Testis (tissue), 3 donors: Measurements from ENCODE around the gene RASGRF2. TPM values are rescaled to one million over a fixed set of nuclear protein-coding genes. Genes with fewer than 3 reads are reported as not detected.
"Not testable (repeated sequence)": the region's sequence is repeated elsewhere in the genome, so short reads cannot be mapped to it uniquely, and the experiment has no call there.

ENCODE experiments used
- DNase-seq: peaks from one replicate; pipeline ENCODE4 v3.0.0-alpha.2; 2019
- H3K27ac ChIP-seq, 2 donors: fragments of 200-600 bp; sonication (generic); one replicate each; pipeline ENCODE4 v1.5.1; 2019
- H3K27me3 ChIP-seq: fragments of 200-600 bp; sonication (generic); one replicate; pipeline ENCODE4 v1.5.1; 2019
- H3K36me3 ChIP-seq: fragments of 200-600 bp; sonication (generic); one replicate; pipeline ENCODE4 v1.5.1; 2017; ENCODE audit warnings: low read depth; ENCODE audit errors: missing control alignments
- H3K4me1 ChIP-seq: fragments of 200-600 bp; sonication (generic); one replicate; pipeline ENCODE4 v1.5.1; 2019
- H3K4me3 ChIP-seq, 2 donors: fragments of 200-600 bp; sonication (generic); one replicate each; pipeline ENCODE4 v1.5.1; 2017 to 2019
- H3K9me3 ChIP-seq: fragments of 200-600 bp; sonication (generic); one replicate; pipeline ENCODE4 v1.5.1; 2017
- CTCF ChIP-seq, 3 experiments: fragments of 450-650 bp in 2 of 3; fragments of 200-600 bp in 1 of 3; sonication (generic) in 1 of 3; IDR thresholded peaks; one replicate each; pipeline ENCODE4 v1.5.1; 2016 to 2019; ENCODE audit warnings: antibody characterized with exemption in 3 of 3, mild to moderate bottlenecking in 2 of 3, moderate library complexity in 1 of 3
- POLR2A ChIP-seq: fragments of 450-650 bp; IDR thresholded peaks from one replicate; pipeline ENCODE4 v1.6.1; 2017; ENCODE audit warnings: antibody characterized with exemption, mild to moderate bottlenecking, moderate library complexity
- WGBS, 2 donors: methylation state at CpG; one replicate each; pipeline ENCODE4 v1.1.5; 2018; 5-methylcytosine and 5-hydroxymethylcytosine counted together
- intact Hi-C: fragments of 100-400 bp; cut with DNase I; formaldehyde crosslinking; loops from one replicate; pipeline ENCODE4 v1.15.1; 2023; ENCODE audit warnings: low total_unique reads
- polyA plus RNA-seq: library from polyadenylated mRNA; stranded (reverse); fragments of 350-450 nt; fragmentation: Illumina TruSeq; extraction: RNeasy Lipid Tissue Mini Kit (QIAGEN cat#74804); gene quantifications from one replicate; pipeline ENCODE4 v1.2.3, GENCODE V29; 2014; ENCODE audit warnings: low read depth, low replicate concordance; ENCODE audit not compliant: insufficient read depth
- total RNA-seq, 2 donors: library from RNA; depleted of rRNA; stranded (reverse); fragments of >200 nt; gene quantifications; one replicate each; pipeline ENCODE4 v1.2.3, GENCODE V29; 2016

RASGRF2 gene
- total and polyA plus RNA-seq, 3 donors from 2014 or later: 6.2 to 11.3 (median 7.8) TPM

DNA sequence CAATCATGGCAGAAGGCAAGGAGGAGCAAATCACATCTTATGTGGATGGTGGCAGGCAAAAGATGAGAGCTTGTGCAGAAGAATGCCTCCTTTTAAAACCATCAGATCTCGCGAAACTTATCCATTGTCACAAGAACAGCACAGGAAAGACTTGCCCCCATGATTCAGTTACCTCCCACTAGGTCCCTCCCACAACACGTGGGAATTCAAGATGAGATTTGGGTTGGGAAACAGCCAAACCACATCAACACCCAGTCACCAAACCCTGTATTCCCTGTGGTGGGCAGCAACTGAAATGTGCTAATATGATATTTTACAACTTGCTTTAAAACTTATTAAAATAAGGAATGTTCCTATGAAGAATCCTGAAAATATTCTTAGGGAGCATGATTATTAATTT lies 54.2 kb downstream of the RASGRF2 start:
- Histone ChIP-seq H3K27me3 (no peaks in the 10 kb centered on the region), H3K36me3 (no peaks in the 10 kb centered on the region), H3K9me3 (no peaks in the 10 kb centered on the region), H3K4me1 (no peaks in the 10 kb centered on the region), H3K4me3 (no peak overlapping the region), H3K27ac (no peak overlapping the region)
- intact Hi-C loops: no loop called here
- DNase-seq: no peak
- WGBS, 2 donors: 80 to 82% methylated on average over 3 of the region's 3 CpGs
- TF ChIP-seq POLR2A (no peak), CTCF (IDR thresholded peaks at IDR 0.05) (no peak)

GRCh38 chr5:81016116-81016515 lies 56.0 kb downstream of the RASGRF2 start:
- Histone ChIP-seq H3K27me3 (no peaks in the 10 kb centered on the region), H3K36me3 (no peaks in the 10 kb centered on the region), H3K4me1 (no peaks in the 10 kb centered on the region), H3K4me3 (no peak overlapping the region), H3K27ac (no peak overlapping the region), H3K9me3 (no peaks in the 10 kb centered on the region)
- intact Hi-C loops: no loop called here
- no peak for TF ChIP-seq POLR2A
- TF ChIP-seq CTCF (IDR thresholded peaks at IDR 0.05): no peak
- DNase-seq: no peak
- WGBS, 2 donors: 0 to 45% methylated on average over 1 of the region's 1 CpG

DNA sequence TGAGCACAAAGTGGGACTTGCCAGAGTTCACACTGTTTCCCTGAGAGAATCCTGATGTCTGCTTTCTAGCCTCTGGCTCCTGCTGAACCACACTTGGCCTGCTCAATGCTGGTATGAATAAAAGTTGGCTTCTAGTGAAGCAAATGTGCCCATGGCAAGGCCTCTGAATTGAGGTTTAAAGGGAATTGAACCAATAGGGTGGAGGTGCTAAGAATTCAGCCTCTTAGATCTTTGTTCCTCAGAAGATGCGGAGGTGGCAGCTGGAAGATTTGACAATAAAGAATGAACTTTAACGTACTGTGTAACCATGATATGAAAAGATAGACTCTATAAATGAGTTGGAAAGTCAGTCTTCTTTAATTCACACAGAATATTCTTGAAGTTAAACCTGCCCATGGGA lies 57.2 kb downstream of the RASGRF2 start:
- WGBS, 2 donors: 81 to 89% methylated on average over 2 of the region's 2 CpGs
- no peaks in the 10 kb centered on the region for H3K27me3 ChIP-seq
- no peak for TF ChIP-seq POLR2A
- TF ChIP-seq CTCF (IDR thresholded peaks at IDR 0.05): no peak
- no peak overlapping the region for H3K27ac ChIP-seq
- H3K36me3 ChIP-seq: no peaks in the 10 kb centered on the region
- intact Hi-C loops: no loop called here
- DNase-seq: no peak
- H3K4me3 ChIP-seq: no peak overlapping the region
- H3K9me3 ChIP-seq: no peaks in the 10 kb centered on the region
- no peaks in the 10 kb centered on the region for H3K4me1 ChIP-seq

GRCh38 chr5:81018608-81019007 lies 58.4 kb downstream of the RASGRF2 start:
- intact Hi-C loops, DNase-seq, H3K4me3 ChIP-seq, H3K9me3 ChIP-seq, H3K27me3 ChIP-seq, H3K4me1 ChIP-seq, H3K36me3 ChIP-seq, H3K27ac ChIP-seq: not testable (repeated sequence)
- WGBS, 2 donors: 95 to 97% methylated on average over 6 of the region's 6 CpGs

GRCh38 chr5:81019748-81020147 lies 59.6 kb downstream of the RASGRF2 start:
- Histone ChIP-seq H3K27ac (no peak overlapping the region), H3K9me3 (no peaks in the 10 kb centered on the region), H3K27me3 (no peaks in the 10 kb centered on the region), H3K36me3 (no peaks in the 10 kb centered on the region), H3K4me1 (no peaks in the 10 kb centered on the region), H3K4me3 (no peak overlapping the region)
- intact Hi-C loops: no loop called here
- WGBS, 2 donors: 59 to 71% methylated on average over 1 of the region's 1 CpG
- DNase-seq: no peak
- TF ChIP-seq CTCF (IDR thresholded peaks at IDR 0.05): no peak
- TF ChIP-seq POLR2A: no peak
